NT2/D1 (cell line): Measurements from ENCODE around the gene ELOF1.

Experiments used
- YY1 ChIP-seq: IDR thresholded peaks from 2 replicates; pipeline ENCODE4 v1.6.1; 2011; ENCODE audit not compliant: insufficient read length, insufficient read depth
- ZNF274 ChIP-seq: IDR thresholded peaks from 2 replicates; pipeline ENCODE4 v1.6.1; 2011; ENCODE audit warnings: mild to moderate bottlenecking, low read depth, low read length

DNA sequence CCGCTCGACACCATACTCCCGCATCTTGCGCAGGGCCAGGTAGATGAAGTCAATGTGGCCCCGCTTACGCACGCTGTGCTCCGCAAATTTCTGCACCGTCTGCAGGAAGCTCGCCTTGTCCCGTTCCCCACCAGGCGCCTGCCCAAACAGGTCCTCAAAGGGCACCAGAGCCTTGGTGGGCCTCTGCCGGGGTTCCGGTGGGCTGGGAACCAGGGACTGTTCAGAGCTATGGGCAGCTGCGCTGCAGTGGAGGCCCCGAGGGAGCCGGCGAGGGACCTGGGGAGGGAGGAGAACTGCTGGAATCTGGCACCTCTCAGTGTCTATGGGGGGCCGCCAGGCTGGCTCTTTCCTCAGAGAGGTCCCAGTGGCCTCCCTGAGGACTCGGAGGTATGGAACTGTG lies 45.1 kb downstream of the ELOF1 start:
- TF ChIP-seq ZNF274 (no peak), YY1 (no peak)
